ENCODE data around the gene C5orf15.

Gene C5orf15

GRCh38 chr5:133998807-133999206 is 30.4 kb upstream of the C5orf15 start:
- Mint-ChIP-seq H3K9me3 (no peaks in the 10 kb centered on the region), H3K27me3 (no peaks in the 10 kb centered on the region), H3K27ac (no peak overlapping the region), H3K36me3 (ENCODE audit: low read depth) (peaks cover 52% of the 10 kb centered on the region), H3K4me3 (no peak overlapping the region), H3K4me1 (ENCODE audit: low read depth) (peaks cover 69% of the 10 kb centered on the region)
- intact Hi-C loops (cut with micrococcal nuclease), result no loop called here

- H3K9me3 Mint-ChIP-seq, result no peaks in the 10 kb centered on the region
- H3K36me3 Mint-ChIP-seq (ENCODE audit: low read depth), result peaks cover 50% of the 10 kb centered on the region
- no peak overlapping the region for H3K4me3 Mint-ChIP-seq
Observed at GRCh38 chr5:133998042-133998441, 29.6 kb upstream of the C5orf15 start.

GRCh38 chr5:133996683-133997252 is 28.3 kb upstream of the C5orf15 start:
- peaks cover 55% of the 10 kb centered on the region for H3K4me1 Mint-ChIP-seq (ENCODE audit: low read depth)
- no peak overlapping the region for H3K27ac Mint-ChIP-seq
- H3K4me3 Mint-ChIP-seq, result no peak overlapping the region

More at GRCh38 chr5:133998042-133998441, 29.6 kb upstream of the C5orf15 start:
- intact Hi-C loops (cut with micrococcal nuclease), result no loop called here
- Mint-ChIP-seq H3K27ac (no peak overlapping the region), H3K27me3 (no peaks in the 10 kb centered on the region), H3K4me1 (ENCODE audit: low read depth) (peaks cover 68% of the 10 kb centered on the region)

GRCh38 chr5:133995883-133996563 is 27.6 kb upstream of the C5orf15 start:
- no peak overlapping the region for H3K4me3 Mint-ChIP-seq
- no peaks in the 10 kb centered on the region for H3K9me3 Mint-ChIP-seq
- no peaks in the 10 kb centered on the region for H3K27me3 Mint-ChIP-seq
- peaks cover 47% of the 10 kb centered on the region for H3K4me1 Mint-ChIP-seq (ENCODE audit: low read depth)
- no peak overlapping the region for H3K27ac Mint-ChIP-seq
- intact Hi-C loops (cut with micrococcal nuclease), result no loop called here
- peaks cover 49% of the 10 kb centered on the region for H3K36me3 Mint-ChIP-seq (ENCODE audit: low read depth)

More at GRCh38 chr5:133996683-133997252, 28.3 kb upstream of the C5orf15 start:
- Mint-ChIP-seq H3K9me3 (no peaks in the 10 kb centered on the region), H3K27me3 (no peaks in the 10 kb centered on the region), H3K36me3 (ENCODE audit: low read depth) (peaks cover 49% of the 10 kb centered on the region)
- intact Hi-C loops (cut with micrococcal nuclease), result no loop called here

- intact Hi-C loops (cut with micrococcal nuclease), result no loop called here
- Mint-ChIP-seq H3K27ac (peak overlapping the region; percentile 2), H3K27me3 (no peaks in the 10 kb centered on the region), H3K4me1 (ENCODE audit: low read depth) (peaks cover 42% of the 10 kb centered on the region), H3K4me3 (no peak overlapping the region), H3K9me3 (no peaks in the 10 kb centered on the region), H3K36me3 (ENCODE audit: low read depth) (peaks cover 49% of the 10 kb centered on the region)
Observed at GRCh38 chr5:133995341-133995740, 26.9 kb upstream of the C5orf15 start.

GRCh38 chr5:133994990-133995333 is 26.5 kb upstream of the C5orf15 start:
- Mint-ChIP-seq H3K4me3 (no peak overlapping the region), H3K4me1 (ENCODE audit: low read depth) (peaks cover 38% of the 10 kb centered on the region), H3K9me3 (no peaks in the 10 kb centered on the region), H3K27me3 (no peaks in the 10 kb centered on the region), H3K27ac (peak overlapping the region; percentile 2), H3K36me3 (ENCODE audit: low read depth) (peaks cover 49% of the 10 kb centered on the region)
- intact Hi-C loops (cut with micrococcal nuclease), result no loop called here

GRCh38 chr5:133994297-133994989 is 26.0 kb upstream of the C5orf15 start:
- Mint-ChIP-seq H3K4me1 (ENCODE audit: low read depth) (peaks cover 33% of the 10 kb centered on the region), H3K27me3 (no peaks in the 10 kb centered on the region), H3K4me3 (no peak overlapping the region), H3K9me3 (no peaks in the 10 kb centered on the region), H3K36me3 (ENCODE audit: low read depth) (peaks cover 49% of the 10 kb centered on the region), H3K27ac (no peak overlapping the region)
- intact Hi-C loops (cut with micrococcal nuclease), result no loop called here

- H3K4me1 Mint-ChIP-seq (ENCODE audit: low read depth), result peaks cover 27% of the 10 kb centered on the region
- H3K27ac Mint-ChIP-seq, result no peak overlapping the region
- no peak overlapping the region for H3K4me3 Mint-ChIP-seq
- intact Hi-C loops (cut with micrococcal nuclease), result no loop called here
- no peaks in the 10 kb centered on the region for H3K9me3 Mint-ChIP-seq
- H3K27me3 Mint-ChIP-seq, result no peaks in the 10 kb centered on the region
- H3K36me3 Mint-ChIP-seq (ENCODE audit: low read depth), result peaks cover 59% of the 10 kb centered on the region
Observed at GRCh38 chr5:133993185-133993936, 24.9 kb upstream of the C5orf15 start.

GRCh38 chr5:133992429-133993155 is 24.2 kb upstream of the C5orf15 start:
- Mint-ChIP-seq H3K27me3 (no peaks in the 10 kb centered on the region), H3K4me3 (no peak overlapping the region), H3K4me1 (ENCODE audit: low read depth) (peaks cover 27% of the 10 kb centered on the region), H3K36me3 (ENCODE audit: low read depth) (peaks cover 66% of the 10 kb centered on the region), H3K9me3 (no peaks in the 10 kb centered on the region), H3K27ac (no peak overlapping the region)
- intact Hi-C loops (cut with micrococcal nuclease), result no loop called here

- peaks cover 79% of the 10 kb centered on the region for H3K36me3 Mint-ChIP-seq (ENCODE audit: low read depth)
- H3K4me3 Mint-ChIP-seq, result no peak overlapping the region
- intact Hi-C loops (cut with micrococcal nuclease), result no loop called here
- no peaks in the 10 kb centered on the region for H3K9me3 Mint-ChIP-seq
- peaks cover 27% of the 10 kb centered on the region for H3K4me1 Mint-ChIP-seq (ENCODE audit: low read depth)
- no peaks in the 10 kb centered on the region for H3K27me3 Mint-ChIP-seq
- H3K27ac Mint-ChIP-seq, result no peak overlapping the region
Observed at GRCh38 chr5:133991171-133991910, 22.9 kb upstream of the C5orf15 start.

GRCh38 chr5:133990396-133990795 is 22.0 kb upstream of the C5orf15 start:
- no peaks in the 10 kb centered on the region for H3K9me3 Mint-ChIP-seq
- no peak overlapping the region for H3K4me3 Mint-ChIP-seq
- H3K27me3 Mint-ChIP-seq, result no peaks in the 10 kb centered on the region
- H3K36me3 Mint-ChIP-seq (ENCODE audit: low read depth), result peaks cover 87% of the 10 kb centered on the region
- H3K27ac Mint-ChIP-seq, result no peak overlapping the region
- intact Hi-C loops (cut with micrococcal nuclease), result no loop called here
- H3K4me1 Mint-ChIP-seq (ENCODE audit: low read depth), result peaks cover 18% of the 10 kb centered on the region

GRCh38 chr5:133985540-133986180 is 17.2 kb upstream of the C5orf15 start:
- Mint-ChIP-seq H3K27me3 (no peaks in the 10 kb centered on the region), H3K9me3 (no peaks in the 10 kb centered on the region), H3K36me3 (ENCODE audit: low read depth) (peaks cover 99% of the 10 kb centered on the region), H3K4me3 (no peak overlapping the region), H3K27ac (no peak overlapping the region), H3K4me1 (ENCODE audit: low read depth) (no peaks in the 10 kb centered on the region)
- intact Hi-C loops (cut with micrococcal nuclease), result no loop called here

- H3K36me3 Mint-ChIP-seq (ENCODE audit: low read depth), result peaks cover 95% of the 10 kb centered on the region
- no peaks in the 10 kb centered on the region for H3K9me3 Mint-ChIP-seq
- peaks cover 1% of the 10 kb centered on the region for H3K4me1 Mint-ChIP-seq (ENCODE audit: low read depth)
- intact Hi-C loops (cut with micrococcal nuclease), result no loop called here
- H3K27me3 Mint-ChIP-seq, result no peaks in the 10 kb centered on the region
- H3K27ac Mint-ChIP-seq, result no peak overlapping the region
- H3K4me3 Mint-ChIP-seq, result no peak overlapping the region
Observed at GRCh38 chr5:133983674-133984073, 15.2 kb upstream of the C5orf15 start.

Data from dendritic cell treated with granulocyte-macrophage colony-stimulating factor and Interleukin-4, amounts not matched to agents 40 ng/mL and 50 ng/mL, for 4 days (primary cell).